Left lobe of liver (tissue), 2 donors: ENCODE measurements around the gene BAIAP2. TPM values are rescaled to one million over a fixed set of nuclear protein-coding genes. Genes with fewer than 3 reads are reported as not detected.
"Not testable (repeated sequence)": the region's sequence is repeated elsewhere in the genome, so short reads cannot be mapped to it uniquely, and the experiment has no call there.

Experiments
- ATAC-seq: fragments of 200-7000 bp; cut with Tn5 transposase; one replicate; pipeline ENCODE4 v1.9.1; 2020; ENCODE audit warnings: mild to moderate bottlenecking, moderate library complexity
- DNase-seq: peaks from one replicate; pipeline ENCODE4 v3.0.0-alpha.2; 2020; ENCODE audit warnings: low spot score
- total RNA-seq: library from RNA; stranded (reverse); gene quantifications from one replicate; pipeline ENCODE4 v1.2.1, GENCODE V29; 2021
- donor health status: DM: no; HTN: no; CAD: no; lungs with moderate emphysema.
- donor health status: DM: no; HTN: yes; CAD: no.

The BAIAP2 gene
- total RNA-seq, 1 donor from 2014 or later = 101 TPM

GRCh38 chr17:81151278-81151677 is 116.3 kb downstream of the BAIAP2 start:
- no peak for DNase-seq

GRCh38 chr17:81152288-81152828 is 117.4 kb downstream of the BAIAP2 start:
- DNase-seq (no peak), ATAC-seq (no peak)

More at GRCh38 chr17:81151278-81151677, 116.3 kb downstream of the BAIAP2 start:
- ATAC-seq = no peak

GRCh38 chr17:81153340-81153803 is 118.4 kb downstream of the BAIAP2 start:
- DNase-seq (no peak), ATAC-seq (no peak)

- not testable (repeated sequence) for ATAC-seq, DNase-seq
Observed at GRCh38 chr17:81154016-81154415, 119.1 kb downstream of the BAIAP2 start.

GRCh38 chr17:81154961-81155360 is 120.0 kb downstream of the BAIAP2 start:
- DNase-seq = no peak

GRCh38 chr17:81156866-81157805 is 122.2 kb downstream of the BAIAP2 start:
- ATAC-seq (no peak), DNase-seq (no peak)

More at GRCh38 chr17:81154961-81155360, 120.0 kb downstream of the BAIAP2 start:
- no peak for ATAC-seq

GRCh38 chr17:81157848-81158687 is 123.1 kb downstream of the BAIAP2 start:
- DNase-seq = no peak
- ATAC-seq = no peak

GRCh38 chr17:81158688-81159590 is 124.0 kb downstream of the BAIAP2 start:
- ATAC-seq (no peak), DNase-seq (no peak)

- DNase-seq = no peak
Observed at GRCh38 chr17:81159611-81160265, 124.8 kb downstream of the BAIAP2 start.

GRCh38 chr17:81160306-81160705 is 125.4 kb downstream of the BAIAP2 start:
- ATAC-seq = peak; percentile 30
- DNase-seq = no peak

More at GRCh38 chr17:81159611-81160265, 124.8 kb downstream of the BAIAP2 start:
- ATAC-seq = no peak

GRCh38 chr17:81160747-81161453 is 125.9 kb downstream of the BAIAP2 start:
- no peak for ATAC-seq

GRCh38 chr17:81161536-81161935 is 126.6 kb downstream of the BAIAP2 start:
- ATAC-seq = no peak
- no peak for DNase-seq

More at GRCh38 chr17:81160747-81161453, 125.9 kb downstream of the BAIAP2 start:
- no peak for DNase-seq

- ATAC-seq (no peak), DNase-seq (no peak)
Observed at GRCh38 chr17:81161972-81162371, 127.0 kb downstream of the BAIAP2 start.

GRCh38 chr17:81162491-81162890 is 127.5 kb downstream of the BAIAP2 start:
- ATAC-seq = no peak
- no peak for DNase-seq

GRCh38 chr17:81163051-81163695 is 128.2 kb downstream of the BAIAP2 start:
- ATAC-seq (no peak), DNase-seq (no peak)

GRCh38 chr17:81163703-81164370 is 128.9 kb downstream of the BAIAP2 start:
- DNase-seq (no peak), ATAC-seq (no peak)

GRCh38 chr17:81164371-81165245 is 129.7 kb downstream of the BAIAP2 start:
- ATAC-seq (peak; percentile 70), DNase-seq (no peak)
